Ovary (tissue), 9 donors: ENCODE results near the gene ECSIT. TPM values are rescaled to one million over a fixed set of nuclear protein-coding genes. Genes with fewer than 3 reads are reported as not detected.

Experiments used
- DNase-seq, 5 donors: peaks; one replicate each; pipeline ENCODE4 v3.0.0-alpha.2; 2019 to 2020
- H3K27ac ChIP-seq, 2 donors: fragments of 200-600 bp; one replicate each; pipeline versions ENCODE4 v1.5.1 to v1.8.0; 2019 to 2022
- H3K27me3 ChIP-seq: fragments of 200-600 bp; one replicate; pipeline ENCODE4 v1.8.0; 2022
- H3K36me3 ChIP-seq: fragments of 200-600 bp; sonication (generic); one replicate; pipeline ENCODE4 v1.5.1; 2019
- H3K4me1 ChIP-seq: one replicate; pipeline ENCODE4 v1.8.1; 2013; ENCODE audit warnings: mild to moderate bottlenecking, moderate library complexity; ENCODE audit not compliant: insufficient read depth
- H3K4me3 ChIP-seq: fragments of 200-600 bp; sonication (generic); one replicate; pipeline ENCODE4 v1.5.1; 2017
- H3K9me3 ChIP-seq, 2 donors: fragments of 200-600 bp in 1 of 2; sonication (generic) in 1 of 2; one replicate each; pipeline versions ENCODE4 v1.5.1 to v1.8.1; 2013 to 2019; ENCODE audit warnings: mild to moderate bottlenecking in 1 of 2, moderate library complexity in 1 of 2
- EP300 ChIP-seq: sonication (generic); formaldehyde crosslinking; IDR thresholded peaks from one replicate; pipeline ENCODE4 v1.6.1; 2017; ENCODE audit warnings: antibody characterized with exemption
- POLR2A ChIP-seq: fragments of 450-650 bp; IDR thresholded peaks from one replicate; pipeline ENCODE4 v1.6.1; 2017; ENCODE audit warnings: antibody characterized with exemption, mild to moderate bottlenecking, moderate library complexity
- WGBS, 3 donors: extraction: QIAGEN DNeasy Blood & Tissue Kit in 1 of 3; methylation state at CpG; one replicate each; pipeline versions ENCODE4 v1.1.5 to v1.1.7; 2013 to 2017; 5-methylcytosine and 5-hydroxymethylcytosine counted together
- intact Hi-C, 4 donors: fragments of 100-400 bp; cut with DNase I; formaldehyde crosslinking; loops; one replicate each; pipeline versions ENCODE4 v1.11.0 to v1.15.1; 2022 to 2023
- polyA plus RNA-seq, 2 donors: library from polyadenylated mRNA; stranded (reverse); fragments of 200-250 nt in 1 of 2; fragments of 350-450 nt in 1 of 2; fragmentation: Illumina TruSeq in 1 of 2; extraction: RNeasy Lipid Tissue Mini Kit (QIAGEN cat#74804) in 1 of 2; gene quantifications; one replicate each; pipeline ENCODE4 v1.2.3, GENCODE V29; 2013 to 2014
- total RNA-seq, 7 donors: library from RNA; depleted of rRNA in 2 of 7; stranded (reverse); fragments of >200 nt in 2 of 7; fragmentation: NEBNext Ultra II Directional in 3 of 7; extraction: Animal tissue kit (Norgen Biotek cat#: 25700) in 3 of 7; gene quantifications; one replicate each; pipeline versions ENCODE4 v1.1.0 to v1.2.4, GENCODE V29; 2016 to 2023
- TF ChIP-seq, protein P1 (sequence below), 3 donors: fragments of 450-650 bp in 2 of 3; fragments of 200-600 bp in 1 of 3; IDR thresholded peaks; one replicate each; pipeline versions ENCODE4 v1.5.1 to v1.8.0; 2016 to 2022; ENCODE audit warnings: antibody characterized with exemption in 3 of 3, mild to moderate bottlenecking in 1 of 3
- donor health status: DM: no; HTN: no; CAD: no; lungs with moderate emphysema.
- donor health status: DM: no; HTN: no; CAD: no.
- donor health status: Bipolar disorder and iron deficiency.
- donor health status: DM: yes; HTN: yes; CAD: no.
- donor health status: DM: no; HTN: no; CAD: no.
- donor health status: DM: yes; HTN: yes; CAD: no.

The ECSIT gene
- total and polyA plus RNA-seq, 9 donors = 16.3 to 84.8 (median 58.2) TPM

- Histone ChIP-seq H3K36me3 (no peaks in the 10 kb centered on the region), H3K27ac (no peak overlapping the region), H3K9me3 (no peaks in the 10 kb centered on the region), H3K4me3 (no peak overlapping the region), H3K4me1 (peaks cover 6% of the 10 kb centered on the region), H3K27me3 (peaks cover 8% of the 10 kb centered on the region)
- DNase-seq = no peak
- WGBS, 3 donors = 91 to 92% (median 92%) methylated on average over 13 of the region's 13 CpGs
- intact Hi-C loops = loop anchor here in 2 of 4 donors (10.0 kb wide), 2 partner anchors 101 to 191 kb away; partner anchors contain the start of genes EPOR (in 1 of the 2) and TSPAN16 (in 1 of the 2)
- TF ChIP-seq EP300 (no peak), POLR2A (no peak)
- TF ChIP-seq, protein P1, sequence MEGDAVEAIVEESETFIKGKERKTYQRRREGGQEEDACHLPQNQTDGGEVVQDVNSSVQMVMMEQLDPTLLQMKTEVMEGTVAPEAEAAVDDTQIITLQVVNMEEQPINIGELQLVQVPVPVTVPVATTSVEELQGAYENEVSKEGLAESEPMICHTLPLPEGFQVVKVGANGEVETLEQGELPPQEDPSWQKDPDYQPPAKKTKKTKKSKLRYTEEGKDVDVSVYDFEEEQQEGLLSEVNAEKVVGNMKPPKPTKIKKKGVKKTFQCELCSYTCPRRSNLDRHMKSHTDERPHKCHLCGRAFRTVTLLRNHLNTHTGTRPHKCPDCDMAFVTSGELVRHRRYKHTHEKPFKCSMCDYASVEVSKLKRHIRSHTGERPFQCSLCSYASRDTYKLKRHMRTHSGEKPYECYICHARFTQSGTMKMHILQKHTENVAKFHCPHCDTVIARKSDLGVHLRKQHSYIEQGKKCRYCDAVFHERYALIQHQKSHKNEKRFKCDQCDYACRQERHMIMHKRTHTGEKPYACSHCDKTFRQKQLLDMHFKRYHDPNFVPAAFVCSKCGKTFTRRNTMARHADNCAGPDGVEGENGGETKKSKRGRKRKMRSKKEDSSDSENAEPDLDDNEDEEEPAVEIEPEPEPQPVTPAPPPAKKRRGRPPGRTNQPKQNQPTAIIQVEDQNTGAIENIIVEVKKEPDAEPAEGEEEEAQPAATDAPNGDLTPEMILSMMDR (IDR thresholded peaks at IDR 0.05) = no peak
Observed at GRCh38 chr19:11485245-11485837, 43.6 kb downstream of the ECSIT start.

- intact Hi-C loops = loop anchor here in 3 of 4 donors (2.0 to 10.0 kb wide), 3 partner anchors 99 to 189 kb away; partner anchors contain the start of genes EPOR (in 1 of the 3) and TSPAN16 (in 1 of the 3)
- peaks cover 11% of the 10 kb centered on the region for H3K27me3 ChIP-seq
- H3K9me3 ChIP-seq = no peaks in the 10 kb centered on the region
- H3K4me1 ChIP-seq = peaks cover 11% of the 10 kb centered on the region
- DNase-seq = no peak
- H3K4me3 ChIP-seq = no peak overlapping the region
- no peaks in the 10 kb centered on the region for H3K36me3 ChIP-seq
- no peak overlapping the region for H3K27ac ChIP-seq
- 71 to 75% (median 74%) methylated on average over 46 to 57 of the region's 57 CpGs for WGBS, 3 donors
- TF ChIP-seq POLR2A (no peak), EP300 (no peak)
- TF ChIP-seq, protein P1 (IDR thresholded peaks at IDR 0.05) = no peak
Observed at GRCh38 chr19:11483366-11484111, 45.4 kb downstream of the ECSIT start.

DNA sequence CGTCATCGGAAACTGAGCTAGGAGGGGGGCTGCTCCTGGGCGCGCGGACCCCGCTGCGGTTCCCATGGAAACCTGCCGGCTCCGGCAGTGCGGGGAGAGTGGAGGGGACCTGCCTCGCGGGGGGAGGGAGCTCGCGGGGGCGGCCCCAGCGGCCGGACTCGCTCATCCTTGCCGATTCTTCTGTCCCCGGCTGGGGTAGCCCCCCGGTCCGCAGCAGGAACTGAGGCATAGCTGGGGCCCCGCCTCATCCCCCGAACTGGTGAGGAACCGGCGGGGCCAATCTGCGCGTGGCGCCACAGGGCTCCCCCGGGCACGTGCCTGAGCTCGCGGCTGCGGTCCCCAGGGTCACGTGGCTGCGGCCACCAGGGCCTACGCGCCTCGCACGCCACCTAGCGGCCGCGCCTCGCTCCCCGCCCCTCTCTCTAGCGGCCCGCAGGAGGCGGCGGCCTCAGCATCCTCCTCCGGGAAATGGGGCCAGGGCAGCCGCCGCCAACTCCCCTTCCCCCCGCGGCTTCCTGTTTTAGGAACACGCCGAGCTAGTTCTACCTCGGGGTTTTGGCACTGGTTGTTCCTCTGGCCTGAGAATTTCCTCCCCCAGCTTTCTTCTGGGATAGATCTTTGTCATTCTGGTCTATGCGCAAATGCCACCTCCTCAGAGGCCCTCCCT, 46.4 kb downstream of the ECSIT start:
- 2% methylated on average over 39 to 58 of the region's 58 CpGs for WGBS, 3 donors
- H3K27me3 ChIP-seq = peaks cover 11% of the 10 kb centered on the region
- no peaks in the 10 kb centered on the region for H3K9me3 ChIP-seq
- H3K27ac ChIP-seq = no peak overlapping the region
- TF ChIP-seq, protein P1 (IDR thresholded peaks at IDR 0.05) = peak; percentile 81 to 97 (median 94)
- TF ChIP-seq POLR2A (no peak), EP300 (no peak)
- H3K4me3 ChIP-seq = no peak overlapping the region
- H3K36me3 ChIP-seq = no peaks in the 10 kb centered on the region
- H3K4me1 ChIP-seq = peaks cover 11% of the 10 kb centered on the region
- intact Hi-C loops = loop anchor here in 3 of 4 donors (2.0 to 10.0 kb wide), 3 partner anchors 98 to 188 kb away; partner anchors contain the start of genes EPOR (in 1 of the 3) and TSPAN16 (in 1 of the 3)
- peak; percentile 67 to 85 (median 75) for DNase-seq
